AG04450 (cell line): ENCODE results near the gene MT1F. TPM values are rescaled to one million over a fixed set of nuclear protein-coding genes. Genes with fewer than 3 reads are reported as not detected.

ENCODE experiments used
- CTCF ChIA-PET: fragments of 300-600, 350-600 bp; formaldehyde crosslinking; extraction: SDS; loops from one replicate; lab custom pipeline; 2022; ENCODE audit warnings: antibody characterized with exemption, inconsistent platforms; lab: Charles Lee
- POLR2A ChIA-PET: fragments of 350-600 bp; formaldehyde crosslinking; extraction: SDS; loops from one replicate; lab custom pipeline; 2021; ENCODE audit warnings: antibody characterized with exemption, inconsistent platforms; lab: Yijun Ruan, JAX
- DNase-seq: peaks from one replicate; pipeline ENCODE4 v3.0.0-alpha.2; 2011; ENCODE audit warnings: low read depth, low spot score
- H3K27ac ChIP-seq: one replicate; pipeline ENCODE4 v1.5.1; 2012; ENCODE audit warnings: low read depth, low read length, control low read depth
- H3K27me3 ChIP-seq: one replicate; pipeline ENCODE4 v1.6.0; 2012; ENCODE audit warnings: low read length; ENCODE audit not compliant: control insufficient read depth, insufficient read depth
- H3K4me3 ChIP-seq: 2 replicates; pipeline ENCODE4 v1.5.1; 2011; ENCODE audit warnings: mild to moderate bottlenecking, low read depth, low read length, control low read depth
- H3K9me3 ChIP-seq: 2 replicates; pipeline ENCODE4 v1.5.1; 2012; ENCODE audit warnings: low read length; ENCODE audit not compliant: control insufficient read depth, insufficient read depth
- CTCF ChIP-seq: IDR thresholded peaks from 2 replicates; pipeline ENCODE4 v1.5.1; 2011; ENCODE audit warnings: low read depth, low read length, control low read depth, inconsistent platforms
- polyA plus RNA-seq: library from polyadenylated mRNA; depleted of rRNA; stranded (reverse); fragments of >200 nt; gene quantifications from 2 replicates; pipeline ENCODE4 v1.2.3, GENCODE V29; 2011

The MT1F gene
- polyA plus RNA-seq, 1 experiment: 0.35 TPM

- Histone ChIP-seq H3K9me3 (no peaks in the 10 kb centered on the region), H3K27me3 (peaks cover 16% of the 10 kb centered on the region), H3K4me3 (no peak overlapping the region), H3K27ac (no peak overlapping the region)
- no peak for DNase-seq
- ChIA-PET CTCF (interaction anchor here (1.4 kb wide), 1 partner anchor 23 kb away, joined by 6 read pairs; no protein-coding TSS in a partner anchor), POLR2A (interaction anchor here (1.0 kb wide), 1 partner anchor 54 kb away, joined by 3 read pairs; the partner anchor contains the start of gene MT1E)
- no peak for TF ChIP-seq CTCF
Observed at GRCh38 chr16:56679078-56679730, 21.4 kb downstream of the MT1F start.

- H3K27ac ChIP-seq: no peak overlapping the region
- TF ChIP-seq CTCF: no peak
- ChIA-PET POLR2A (no interaction called here), CTCF (interaction anchor here (1.4 kb wide), 1 partner anchor 22 kb away, joined by 6 read pairs; no protein-coding TSS in a partner anchor)
- no peaks in the 10 kb centered on the region for H3K9me3 ChIP-seq
- DNase-seq: no peak
- no peak overlapping the region for H3K4me3 ChIP-seq
- H3K27me3 ChIP-seq: peaks cover 16% of the 10 kb centered on the region
Observed at GRCh38 chr16:56679818-56680217, 22.1 kb downstream of the MT1F start.

GRCh38 chr16:56681939-56682702 is 24.4 kb downstream of the MT1F start, which contains the start of gene MT1X:
MT1X (plus strand) TSS chr16:56682470; CDS start chr16:56682541, 71 bp downstream.
- H3K9me3 ChIP-seq: peaks cover 11% of the 10 kb centered on the region
- POLR2A ChIA-PET: interaction anchor here (0.5 to 2.1 kb wide), 8 partner anchors 9 to 168 kb away, joined by 3 to 18 read pairs (median 4); partner anchors contain the start of genes MT1E and MT2A
- CTCF ChIA-PET: interaction anchor here (0.9 to 1.9 kb wide), 3 partner anchors 8 to 58 kb away, joined by 3 to 11 read pairs (median 4); no protein-coding TSS in a partner anchor
- no peak within 1 kb of the TSS for H3K27ac ChIP-seq
- H3K4me3 ChIP-seq: peak within 1 kb of the TSS; percentile 77
- peak; percentile 59 for DNase-seq
- peaks cover 2% of the 10 kb centered on the region for H3K27me3 ChIP-seq
- no peak for TF ChIP-seq CTCF

- Histone ChIP-seq H3K4me3 (peak overlapping the region; percentile 77), H3K9me3 (peaks cover 13% of the 10 kb centered on the region), H3K27ac (no peak overlapping the region), H3K27me3 (no peaks in the 10 kb centered on the region)
- DNase-seq: no peak
- POLR2A ChIA-PET: interaction anchor here (0.6 to 2.1 kb wide), 7 partner anchors 10 to 169 kb away, joined by 3 to 18 read pairs (median 6); partner anchors contain the start of genes MT1E and MT2A
- no peak for TF ChIP-seq CTCF
- CTCF ChIA-PET: interaction anchor here (0.7 to 1.9 kb wide), 5 partner anchors 9 to 327 kb away, joined by 3 to 11 read pairs (median 3); no protein-coding TSS in a partner anchor
Observed at GRCh38 chr16:56682703-56683397, 25.1 kb downstream of the MT1F start.
